Stomach (tissue), 9 donors: Measurements from ENCODE around the gene SIX2. TPM values are rescaled to one million over a fixed set of nuclear protein-coding genes. Genes with fewer than 3 reads are reported as not detected.

Experiments
- DNase-seq, 2 donors: peaks; one replicate each; pipeline versions ENCODE4 v3.0.0 to v3.0.0-alpha.2; 2013 to 2019
- H3K27ac ChIP-seq, 5 donors: fragments of 200-600 bp in 4 of 5; sonication (generic) in 4 of 5; one replicate each; pipeline ENCODE4 v1.5.1; 2013 to 2019; ENCODE audit warnings: mild to moderate bottlenecking in 1 of 5, moderate library complexity in 1 of 5
- H3K27me3 ChIP-seq, 3 donors: fragments of 200-600 bp; sonication (generic); one replicate each; pipeline ENCODE4 v1.5.1; 2017 to 2019; ENCODE audit warnings: mixed run types in 1 of 3
- H3K36me3 ChIP-seq, 4 donors: fragments of 200-600 bp; sonication (generic); 1 replicate in 3 of 4; 2 replicates in 1 of 4; pipeline ENCODE4 v1.5.1; 2016 to 2019
- H3K4me1 ChIP-seq, 4 donors: fragments of 200-600 bp; sonication (generic); one replicate each; pipeline ENCODE4 v1.5.1; 2016 to 2019
- H3K4me3 ChIP-seq, 4 donors: fragments of 200-600 bp; sonication (generic) in 3 of 4; one replicate each; pipeline ENCODE4 v1.5.1; 2016 to 2019; ENCODE audit warnings: mild to moderate bottlenecking in 1 of 4
- H3K9me3 ChIP-seq, 4 donors: fragments of 200-600 bp; sonication (generic); one replicate each; pipeline ENCODE4 v1.5.1; 2016 to 2019
- EP300 ChIP-seq: sonication (generic); formaldehyde crosslinking; IDR thresholded peaks from one replicate; pipeline ENCODE4 v1.6.1; 2017; ENCODE audit warnings: antibody characterized with exemption
- POLR2A ChIP-seq, 4 donors: fragments of 450-650 bp; IDR thresholded peaks; one replicate each; pipeline ENCODE4 v1.6.1; 2016; ENCODE audit warnings: antibody characterized with exemption in 4 of 4, control low read depth in 2 of 4, mild to moderate bottlenecking in 1 of 4, moderate library complexity in 1 of 4
- POLR2AphosphoS5 ChIP-seq, 3 donors: sonication (generic); formaldehyde crosslinking; IDR thresholded peaks; one replicate each; pipeline ENCODE4 v1.6.1; 2016; ENCODE audit warnings: antibody characterized with exemption in 3 of 3
- WGBS, 5 donors: extraction: QIAGEN DNeasy Blood & Tissue Kit in 3 of 5; methylation state at CpG; one replicate each; pipeline versions ENCODE4 v1.1.5 to v1.1.7; 2013 to 2018; 5-methylcytosine and 5-hydroxymethylcytosine counted together
- intact Hi-C: fragments of 100-400 bp; cut with DNase I; formaldehyde crosslinking; loops from one replicate; pipeline ENCODE4 v1.15.1; 2023; ENCODE audit warnings: low total_unique reads
- polyA plus RNA-seq, 3 donors: library from polyadenylated mRNA; stranded (reverse); fragments of 200-250 nt; gene quantifications; one replicate each; pipeline ENCODE4 v1.2.3, GENCODE V29; 2013
- total RNA-seq, 5 donors: library from RNA; depleted of rRNA; stranded (reverse); fragments of >200 nt; gene quantifications; one replicate each; pipeline versions ENCODE4 v1.1.0 to v1.2.3, GENCODE V29; 2014 to 2016
- TF ChIP-seq, protein P1 (sequence below), 7 experiments: fragments of 450-650 bp in 4 of 7; fragments of 200-600 bp in 3 of 7; sonication (generic) in 3 of 7; IDR thresholded peaks; one replicate each; pipeline ENCODE4 v1.5.1; 2016 to 2019; ENCODE audit warnings: antibody characterized with exemption in 7 of 7, control low read depth in 2 of 7, mild to moderate bottlenecking in 1 of 7
- donor health status: healthy with polysubstance abuse.
- donor health status: Bipolar disorder and iron deficiency.
- donor health status: healthy.

The SIX2 gene
- total and polyA plus RNA-seq, 8 donors = 0.20 to 17.9 (median 6.2) TPM; not detected in 1

DNA sequence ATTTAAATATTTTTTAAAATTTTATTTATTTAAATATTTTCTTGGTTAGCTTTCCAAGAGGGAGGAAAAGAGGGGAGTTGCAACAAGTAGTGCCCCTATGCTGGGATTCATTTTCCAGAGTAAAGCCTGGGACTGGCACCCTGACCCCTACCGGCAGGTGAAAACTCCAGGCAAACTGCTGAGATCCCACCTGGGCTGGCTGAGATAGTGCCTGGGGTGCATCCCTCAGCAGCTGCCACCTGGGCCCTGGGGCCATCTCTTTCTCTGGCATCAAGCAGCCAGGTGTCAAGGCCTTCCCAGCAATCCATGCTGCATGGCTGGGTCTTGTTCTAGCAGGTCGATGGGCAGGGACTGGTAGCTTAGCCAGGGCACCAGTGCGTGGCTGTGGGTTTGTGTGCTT, 6.6 kb downstream of the SIX2 start:
- H3K4me3 ChIP-seq = no peak overlapping the region
- DNase-seq = no peak
- peaks cover 0 to 11% (median 0%) of the 10 kb centered on the region in 4 donors for H3K36me3 ChIP-seq
- peaks cover 0 to 100% (median 90%) of the 10 kb centered on the region in 3 donors for H3K27me3 ChIP-seq
- H3K27ac ChIP-seq = peak overlapping the region in 1 of 5 donors; percentile 67
- H3K4me1 ChIP-seq = peaks cover 12 to 42% (median 35%) of the 10 kb centered on the region in 4 donors
- no peak for TF ChIP-seq EP300
- TF ChIP-seq POLR2A (IDR thresholded peaks at IDR 0.05) = no peak
- TF ChIP-seq, protein P1, sequence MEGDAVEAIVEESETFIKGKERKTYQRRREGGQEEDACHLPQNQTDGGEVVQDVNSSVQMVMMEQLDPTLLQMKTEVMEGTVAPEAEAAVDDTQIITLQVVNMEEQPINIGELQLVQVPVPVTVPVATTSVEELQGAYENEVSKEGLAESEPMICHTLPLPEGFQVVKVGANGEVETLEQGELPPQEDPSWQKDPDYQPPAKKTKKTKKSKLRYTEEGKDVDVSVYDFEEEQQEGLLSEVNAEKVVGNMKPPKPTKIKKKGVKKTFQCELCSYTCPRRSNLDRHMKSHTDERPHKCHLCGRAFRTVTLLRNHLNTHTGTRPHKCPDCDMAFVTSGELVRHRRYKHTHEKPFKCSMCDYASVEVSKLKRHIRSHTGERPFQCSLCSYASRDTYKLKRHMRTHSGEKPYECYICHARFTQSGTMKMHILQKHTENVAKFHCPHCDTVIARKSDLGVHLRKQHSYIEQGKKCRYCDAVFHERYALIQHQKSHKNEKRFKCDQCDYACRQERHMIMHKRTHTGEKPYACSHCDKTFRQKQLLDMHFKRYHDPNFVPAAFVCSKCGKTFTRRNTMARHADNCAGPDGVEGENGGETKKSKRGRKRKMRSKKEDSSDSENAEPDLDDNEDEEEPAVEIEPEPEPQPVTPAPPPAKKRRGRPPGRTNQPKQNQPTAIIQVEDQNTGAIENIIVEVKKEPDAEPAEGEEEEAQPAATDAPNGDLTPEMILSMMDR (IDR thresholded peaks at IDR 0.05) = no peak
- no peak for TF ChIP-seq POLR2AphosphoS5 (IDR thresholded peaks at IDR 0.05)
- intact Hi-C loops = no loop called here
- 42 to 71% (median 50%) methylated on average over 2 to 3 of the region's 3 CpGs for WGBS, 5 donors
- no peaks in the 10 kb centered on the region for H3K9me3 ChIP-seq

DNA sequence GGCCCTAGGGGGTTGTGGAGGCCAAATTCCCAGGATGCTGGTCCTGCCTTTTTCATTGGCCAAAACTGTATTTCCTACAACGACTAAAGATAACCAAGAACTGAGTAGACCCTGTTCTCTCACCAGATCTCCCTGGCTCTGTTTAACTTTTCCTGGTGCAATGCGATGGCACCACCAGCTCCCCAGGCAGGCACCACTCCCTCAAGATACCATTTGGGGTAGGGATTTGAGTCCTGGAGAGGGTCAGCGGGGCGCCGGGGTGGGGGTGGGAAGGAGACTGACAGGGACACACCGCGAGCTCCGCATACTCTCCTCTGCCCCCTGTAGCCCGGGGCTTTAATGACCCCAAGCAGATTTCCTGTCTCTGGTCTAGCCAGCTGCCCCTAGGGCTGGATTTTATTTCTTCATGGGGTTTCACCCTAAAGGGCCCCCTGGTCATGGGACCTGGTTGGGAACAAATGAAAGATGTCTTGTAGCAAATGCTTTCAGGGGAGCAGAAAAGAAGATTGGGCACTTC, 7.3 kb downstream of the SIX2 start:
- Histone ChIP-seq H3K4me3 (peak overlapping the region in 1 of 4 donors; percentile 45), H3K27ac (no peak overlapping the region), H3K4me1 (peaks cover 12 to 39% (median 35%) of the 10 kb centered on the region in 4 donors), H3K27me3 (peaks cover 0 to 100% (median 82%) of the 10 kb centered on the region in 3 donors), H3K9me3 (no peaks in the 10 kb centered on the region), H3K36me3 (peaks cover 0 to 11% (median 0%) of the 10 kb centered on the region in 4 donors)
- intact Hi-C loops = no loop called here
- WGBS, 5 donors = 8 to 44% (median 29%) methylated on average over 7 to 9 of the region's 9 CpGs
- no peak for TF ChIP-seq POLR2A (IDR thresholded peaks at IDR 0.05)
- no peak for TF ChIP-seq EP300
- TF ChIP-seq POLR2AphosphoS5 (IDR thresholded peaks at IDR 0.05) = no peak
- TF ChIP-seq, protein P1 (IDR thresholded peaks at IDR 0.05) = no peak
- no peak for DNase-seq

DNA sequence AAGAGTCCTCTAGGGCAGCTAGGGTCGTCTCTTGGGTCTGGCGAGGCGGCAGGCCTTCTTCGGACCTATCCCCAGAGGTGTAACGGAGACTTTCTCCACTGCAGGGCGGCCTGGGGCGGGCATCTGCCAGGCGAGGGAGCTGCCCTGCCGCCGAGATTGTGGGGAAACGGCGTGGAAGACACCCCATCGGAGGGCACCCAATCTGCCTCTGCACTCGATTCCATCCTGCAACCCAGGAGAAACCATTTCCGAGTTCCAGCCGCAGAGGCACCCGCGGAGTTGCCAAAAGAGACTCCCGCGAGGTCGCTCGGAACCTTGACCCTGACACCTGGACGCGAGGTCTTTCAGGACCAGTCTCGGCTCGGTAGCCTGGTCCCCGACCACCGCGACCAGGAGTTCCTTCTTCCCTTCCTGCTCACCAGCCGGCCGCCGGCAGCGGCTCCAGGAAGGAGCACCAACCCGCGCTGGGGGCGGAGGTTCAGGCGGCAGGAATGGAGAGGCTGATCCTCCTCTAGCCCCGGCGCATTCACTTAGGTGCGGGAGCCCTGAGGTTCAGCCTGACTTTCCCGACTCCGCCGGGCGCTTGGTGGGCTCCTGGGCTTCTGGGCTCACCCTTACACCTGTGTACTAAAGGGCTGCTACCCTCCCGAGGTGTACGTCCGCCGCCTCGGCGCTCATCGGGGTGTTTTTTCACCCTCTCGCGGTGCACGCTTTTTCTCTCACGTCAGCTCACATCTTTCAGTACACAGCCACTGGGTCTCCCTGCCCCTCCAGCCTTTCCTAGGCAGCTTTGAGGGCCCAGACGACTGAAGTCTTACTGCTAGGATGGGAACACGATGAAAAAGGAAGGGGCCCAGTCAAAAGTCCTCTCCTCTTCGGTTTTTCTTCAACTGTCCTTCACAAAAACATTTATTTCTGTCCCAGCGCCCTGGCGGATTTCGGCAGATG, 8.1 kb downstream of the SIX2 start:
- 8 to 19% (median 12%) methylated on average over 46 to 61 of the region's 61 CpGs for WGBS, 5 donors
- no peaks in the 10 kb centered on the region for H3K9me3 ChIP-seq
- H3K4me1 ChIP-seq = peaks cover 12 to 38% (median 35%) of the 10 kb centered on the region in 4 donors
- intact Hi-C loops = no loop called here
- H3K36me3 ChIP-seq = peaks cover 0 to 11% (median 0%) of the 10 kb centered on the region in 4 donors
- peak overlapping the region; percentile 26 to 45 (median 30) for H3K4me3 ChIP-seq
- peaks cover 0 to 100% (median 78%) of the 10 kb centered on the region in 3 donors for H3K27me3 ChIP-seq
- peak in 1 of 2 donors; percentile 70 for DNase-seq
- no peak for TF ChIP-seq POLR2A (IDR thresholded peaks at IDR 0.05)
- H3K27ac ChIP-seq = no peak overlapping the region

DNA sequence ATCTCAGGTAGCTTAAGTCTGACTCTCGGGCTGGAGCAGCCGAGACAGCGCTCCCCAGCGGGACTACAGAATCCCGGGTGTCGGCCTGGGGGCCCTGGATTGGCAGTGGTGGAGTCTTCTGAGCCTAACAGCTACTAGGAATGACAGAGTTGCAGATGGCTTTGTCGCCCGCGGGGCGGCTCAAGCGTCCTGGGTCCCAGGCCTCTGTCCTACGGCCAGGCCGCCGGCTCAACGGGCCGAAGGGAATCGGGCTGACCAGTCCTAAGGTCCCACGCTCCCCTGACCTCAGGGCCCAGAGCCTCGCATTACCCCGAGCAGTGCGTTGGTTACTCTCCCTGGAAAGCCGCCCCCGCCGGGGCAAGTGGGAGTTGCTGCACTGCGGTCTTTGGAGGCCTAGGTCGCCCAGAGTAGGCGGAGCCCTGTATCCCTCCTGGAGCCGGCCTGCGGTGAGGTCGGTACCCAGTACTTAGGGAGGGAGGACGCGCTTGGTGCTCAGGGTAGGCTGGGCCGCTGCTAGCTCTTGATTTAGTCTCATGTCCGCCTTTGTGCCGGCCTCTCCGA, 8.8 kb downstream of the SIX2 start:
- Histone ChIP-seq H3K27ac (no peak overlapping the region), H3K4me1 (peaks cover 12 to 37% (median 33%) of the 10 kb centered on the region in 4 donors), H3K4me3 (peak overlapping the region in 3 of 4 donors; percentile 26 to 45 (median 30)), H3K9me3 (no peaks in the 10 kb centered on the region), H3K36me3 (peaks cover 0 to 11% (median 0%) of the 10 kb centered on the region in 4 donors), H3K27me3 (peaks cover 0 to 94% (median 72%) of the 10 kb centered on the region in 3 donors)
- DNase-seq = peak in 1 of 2 donors; percentile 30
- intact Hi-C loops = no loop called here
- TF ChIP-seq EP300 (no peak), POLR2AphosphoS5 (IDR thresholded peaks at IDR 0.05) (no peak), POLR2A (IDR thresholded peaks at IDR 0.05) (no peak)
- TF ChIP-seq, protein P1 (IDR thresholded peaks at IDR 0.05) = no peak
- 13 to 50% (median 25%) methylated on average over 15 to 36 of the region's 36 CpGs for WGBS, 5 donors
